Measurements from ENCODE around the gene MAP7.

The MAP7 gene

DNA sequence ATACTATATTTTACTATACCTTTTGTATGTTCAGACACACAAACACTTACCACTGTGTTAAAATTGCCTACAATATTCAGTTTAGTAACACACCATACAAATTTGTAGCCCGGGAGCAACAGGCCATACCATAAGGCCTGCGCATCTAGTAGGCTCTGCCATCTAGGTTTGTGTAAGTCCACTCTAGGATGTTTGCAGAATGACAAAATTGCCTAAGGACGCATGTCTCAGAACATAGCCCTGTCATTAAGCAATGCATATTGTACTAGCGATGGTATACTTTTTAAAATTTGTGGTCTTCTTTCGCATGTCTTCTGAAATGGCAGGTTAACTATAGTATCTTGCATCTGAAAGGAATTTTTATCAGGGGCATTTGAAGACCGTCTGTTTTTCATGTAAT is 26.6 kb upstream of the MAP7 start:
- TF ChIP-seq, protein P1, sequence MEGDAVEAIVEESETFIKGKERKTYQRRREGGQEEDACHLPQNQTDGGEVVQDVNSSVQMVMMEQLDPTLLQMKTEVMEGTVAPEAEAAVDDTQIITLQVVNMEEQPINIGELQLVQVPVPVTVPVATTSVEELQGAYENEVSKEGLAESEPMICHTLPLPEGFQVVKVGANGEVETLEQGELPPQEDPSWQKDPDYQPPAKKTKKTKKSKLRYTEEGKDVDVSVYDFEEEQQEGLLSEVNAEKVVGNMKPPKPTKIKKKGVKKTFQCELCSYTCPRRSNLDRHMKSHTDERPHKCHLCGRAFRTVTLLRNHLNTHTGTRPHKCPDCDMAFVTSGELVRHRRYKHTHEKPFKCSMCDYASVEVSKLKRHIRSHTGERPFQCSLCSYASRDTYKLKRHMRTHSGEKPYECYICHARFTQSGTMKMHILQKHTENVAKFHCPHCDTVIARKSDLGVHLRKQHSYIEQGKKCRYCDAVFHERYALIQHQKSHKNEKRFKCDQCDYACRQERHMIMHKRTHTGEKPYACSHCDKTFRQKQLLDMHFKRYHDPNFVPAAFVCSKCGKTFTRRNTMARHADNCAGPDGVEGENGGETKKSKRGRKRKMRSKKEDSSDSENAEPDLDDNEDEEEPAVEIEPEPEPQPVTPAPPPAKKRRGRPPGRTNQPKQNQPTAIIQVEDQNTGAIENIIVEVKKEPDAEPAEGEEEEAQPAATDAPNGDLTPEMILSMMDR (IDR thresholded peaks at IDR 0.05) = no peak
- no peak for DNase-seq (ENCODE audit: low spot score)
- H3K27ac ChIP-seq = no peak overlapping the region
- H3K4me3 ChIP-seq = no peak overlapping the region

DNA sequence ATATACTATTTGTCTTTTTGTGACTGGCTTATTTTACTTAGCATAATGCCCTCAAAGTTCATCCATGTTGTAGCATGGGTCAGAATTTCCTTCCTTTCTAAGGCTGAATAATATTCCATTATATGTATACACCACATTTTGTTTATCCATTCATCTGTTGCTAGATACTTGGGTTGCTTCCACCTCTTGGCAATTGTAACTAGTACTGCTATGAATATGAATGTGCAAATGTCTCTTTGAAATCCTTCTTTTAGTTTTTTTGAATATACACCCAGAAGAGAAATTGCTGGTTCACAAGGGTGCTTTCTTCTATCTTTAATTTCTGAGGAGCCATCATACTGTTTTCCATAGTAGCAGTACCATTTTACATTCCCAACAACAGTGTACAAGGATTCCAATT is 21.3 kb upstream of the MAP7 start:
- no peak for DNase-seq (ENCODE audit: low spot score)
- TF ChIP-seq, protein P1 (IDR thresholded peaks at IDR 0.05) = no peak
- Histone ChIP-seq H3K27ac (no peak overlapping the region), H3K4me3 (no peak overlapping the region)

DNA sequence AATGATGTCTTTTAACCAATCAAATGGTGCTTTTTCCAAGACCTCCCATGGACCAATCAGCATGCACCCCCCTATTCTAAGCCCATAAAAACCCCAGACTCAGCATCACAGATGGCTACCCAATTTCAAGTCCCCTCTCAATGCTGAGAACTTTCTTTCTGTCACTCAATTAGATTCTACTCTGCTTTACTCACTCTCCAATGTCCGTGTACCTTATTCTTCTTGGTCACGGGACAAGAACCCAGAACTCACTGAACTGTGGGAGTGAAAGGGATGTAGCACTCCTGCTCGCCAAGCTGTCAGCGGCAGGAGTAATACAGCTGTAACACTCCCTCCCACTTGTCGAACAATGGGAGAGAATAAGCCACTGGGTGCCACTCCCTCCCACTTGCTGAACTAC is 20.8 kb upstream of the MAP7 start:
- no peak overlapping the region for H3K4me3 ChIP-seq
- no peak overlapping the region for H3K27ac ChIP-seq
- DNase-seq (ENCODE audit: low spot score) = no peak
- TF ChIP-seq, protein P1 (IDR thresholded peaks at IDR 0.05) = no peak

DNA sequence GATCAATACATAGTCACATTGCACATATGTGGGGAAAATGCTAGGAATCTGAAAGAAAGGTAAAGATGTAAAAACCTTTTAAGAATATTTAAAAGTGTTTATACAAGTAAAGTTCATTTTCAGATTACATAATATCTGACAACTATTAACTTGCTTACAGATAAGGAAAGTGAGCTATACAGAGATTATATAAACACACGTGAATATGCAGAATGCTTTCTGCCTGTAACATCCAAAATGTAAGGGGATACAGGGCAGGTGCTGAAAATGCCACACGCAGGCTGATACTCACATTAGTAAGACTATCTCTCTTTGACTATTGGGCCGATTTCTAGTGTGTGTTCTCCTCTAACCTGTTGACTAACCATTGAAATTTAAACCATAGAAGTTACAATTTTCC is 17.9 kb upstream of the MAP7 start:
- no peak overlapping the region for H3K27ac ChIP-seq
- no peak for DNase-seq (ENCODE audit: low spot score)
- TF ChIP-seq, protein P1 (IDR thresholded peaks at IDR 0.05) = no peak
- H3K4me3 ChIP-seq = no peak overlapping the region

DNA sequence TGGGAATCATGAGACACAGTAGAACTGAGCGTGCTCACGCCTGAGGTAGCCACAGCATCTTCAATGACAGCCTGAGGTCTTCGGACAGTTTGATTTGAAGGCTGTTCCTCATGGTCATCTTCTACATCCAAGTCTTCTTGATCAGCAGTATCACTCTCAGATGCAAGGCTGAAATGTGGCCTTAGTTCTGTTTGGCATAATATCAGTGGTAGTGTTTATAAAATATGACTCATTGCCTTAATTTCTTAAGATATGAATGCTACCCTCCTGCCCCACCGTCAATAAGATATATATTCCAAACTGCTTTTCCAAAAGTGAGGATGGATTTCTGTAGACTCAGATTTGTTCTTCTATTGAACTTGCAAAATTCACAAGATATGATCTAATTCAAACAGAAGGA is 17.5 kb upstream of the MAP7 start:
- DNase-seq (ENCODE audit: low spot score) = no peak
- Histone ChIP-seq H3K27ac (no peak overlapping the region), H3K4me3 (no peak overlapping the region)
- TF ChIP-seq, protein P1 (IDR thresholded peaks at IDR 0.05) = no peak

DNA sequence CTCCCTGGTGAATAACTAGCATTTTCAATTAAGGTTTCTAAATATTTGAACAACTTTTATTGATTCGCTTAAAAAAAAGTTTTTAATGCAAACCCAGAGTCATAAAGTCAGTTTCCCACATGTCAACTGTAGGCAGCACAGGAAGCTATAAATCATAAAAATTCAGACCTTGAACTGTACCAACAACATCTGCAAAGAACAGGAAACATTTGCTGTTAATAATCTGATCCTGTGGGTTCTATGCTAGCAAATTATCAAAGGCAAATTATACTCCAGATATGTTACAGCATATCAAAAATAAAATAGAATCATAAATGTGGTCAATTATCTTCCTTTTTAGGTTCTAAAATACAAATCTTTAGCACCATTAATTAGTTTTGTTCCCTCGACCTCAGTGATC is 16.6 kb upstream of the MAP7 start:
- TF ChIP-seq, protein P1 (IDR thresholded peaks at IDR 0.05) = no peak
- no peak overlapping the region for H3K4me3 ChIP-seq
- DNase-seq (ENCODE audit: low spot score) = no peak
- no peak overlapping the region for H3K27ac ChIP-seq

DNA sequence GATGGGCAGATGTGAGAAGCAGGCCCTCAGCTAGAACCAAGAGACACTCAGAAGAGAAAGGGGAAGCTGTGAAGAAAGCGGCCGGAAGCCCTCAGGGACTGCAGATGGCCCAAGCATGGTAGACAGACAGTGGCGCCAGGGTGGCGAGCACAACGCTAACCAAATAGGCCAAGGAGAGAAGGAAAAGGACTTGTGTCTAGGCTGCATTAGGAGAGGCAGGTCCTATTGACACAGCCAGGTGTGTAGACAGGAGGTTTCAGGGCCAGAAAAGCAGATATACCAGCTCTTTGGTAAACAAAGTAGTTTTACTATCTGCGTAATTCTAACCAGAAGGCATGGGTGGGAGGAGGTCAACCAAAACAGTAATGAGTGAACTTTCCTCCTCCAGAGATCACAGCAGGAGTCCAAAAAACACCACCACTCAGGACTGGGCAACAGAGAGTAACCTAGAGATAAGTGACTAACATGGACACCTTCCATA is 15.8 kb upstream of the MAP7 start:
- Histone ChIP-seq H3K4me3 (no peak overlapping the region), H3K27ac (no peak overlapping the region)
- TF ChIP-seq, protein P1 (IDR thresholded peaks at IDR 0.05) = no peak
- no peak for DNase-seq (ENCODE audit: low spot score)

All from coronary artery (tissue), 2 donors.